ENCODE data around the gene ZNF414.

Gene ZNF414

GRCh38 chr19:8473648-8474476 lies 40.1 kb downstream of the ZNF414 start:
- no peak overlapping the region for H3K4me3 ChIP-seq (ENCODE audit: low read length)
- no peaks in the 10 kb centered on the region for H3K4me1 ChIP-seq (ENCODE audit: insufficient read depth, low read length)
- peaks cover 99% of the 10 kb centered on the region for H3K36me3 ChIP-seq (ENCODE audit: insufficient read depth, low read depth, low read length)
- H3K9me3 ChIP-seq (ENCODE audit: insufficient read depth, low read depth, low read length), result no peaks in the 10 kb centered on the region
- H3K9ac ChIP-seq (ENCODE audit: low read depth, low read length), result no peak overlapping the region
- H3K27me3 ChIP-seq (ENCODE audit: insufficient read depth, low read length), result no peaks in the 10 kb centered on the region
- no peak overlapping the region for H3K27ac ChIP-seq (ENCODE audit: low read length)

- H3K9ac ChIP-seq (ENCODE audit: low read depth, low read length), result no peak overlapping the region
- H3K27ac ChIP-seq (ENCODE audit: low read length), result no peak overlapping the region
- H3K36me3 ChIP-seq (ENCODE audit: insufficient read depth, low read depth, low read length), result peaks cover 100% of the 10 kb centered on the region
- H3K4me3 ChIP-seq (ENCODE audit: low read length), result no peak overlapping the region
- H3K9me3 ChIP-seq (ENCODE audit: insufficient read depth, low read depth, low read length), result no peaks in the 10 kb centered on the region
- H3K4me1 ChIP-seq (ENCODE audit: insufficient read depth, low read length), result no peaks in the 10 kb centered on the region
- H3K27me3 ChIP-seq (ENCODE audit: insufficient read depth, low read length), result no peaks in the 10 kb centered on the region
Observed at GRCh38 chr19:8469613-8470368, 44.2 kb downstream of the ZNF414 start.

GRCh38 chr19:8468761-8469373 lies 45.1 kb downstream of the ZNF414 start:
- no peaks in the 10 kb centered on the region for H3K27me3 ChIP-seq (ENCODE audit: insufficient read depth, low read length)
- H3K27ac ChIP-seq (ENCODE audit: low read length), result no peak overlapping the region
- no peaks in the 10 kb centered on the region for H3K4me1 ChIP-seq (ENCODE audit: insufficient read depth, low read length)
- H3K4me3 ChIP-seq (ENCODE audit: low read length), result no peak overlapping the region
- peaks cover 100% of the 10 kb centered on the region for H3K36me3 ChIP-seq (ENCODE audit: insufficient read depth, low read depth, low read length)
- H3K9ac ChIP-seq (ENCODE audit: low read depth, low read length), result no peak overlapping the region
- H3K9me3 ChIP-seq (ENCODE audit: insufficient read depth, low read depth, low read length), result no peaks in the 10 kb centered on the region

- Histone ChIP-seq H3K4me3 (ENCODE audit: low read length) (no peak overlapping the region), H3K27ac (ENCODE audit: low read length) (no peak overlapping the region), H3K9me3 (ENCODE audit: insufficient read depth, low read depth, low read length) (no peaks in the 10 kb centered on the region), H3K4me1 (ENCODE audit: insufficient read depth, low read length) (no peaks in the 10 kb centered on the region), H3K27me3 (ENCODE audit: insufficient read depth, low read length) (no peaks in the 10 kb centered on the region), H3K9ac (ENCODE audit: low read depth, low read length) (no peak overlapping the region), H3K36me3 (ENCODE audit: insufficient read depth, low read depth, low read length) (peaks cover 100% of the 10 kb centered on the region)
Observed at GRCh38 chr19:8468124-8468523, 45.8 kb downstream of the ZNF414 start.

GRCh38 chr19:8466018-8466417 lies 47.9 kb downstream of the ZNF414 start:
- Histone ChIP-seq H3K9me3 (ENCODE audit: insufficient read depth, low read depth, low read length) (no peaks in the 10 kb centered on the region), H3K27ac (ENCODE audit: low read length) (no peak overlapping the region), H3K27me3 (ENCODE audit: insufficient read depth, low read length) (no peaks in the 10 kb centered on the region), H3K4me1 (ENCODE audit: insufficient read depth, low read length) (peaks cover 6% of the 10 kb centered on the region), H3K36me3 (ENCODE audit: insufficient read depth, low read depth, low read length) (peaks cover 100% of the 10 kb centered on the region), H3K4me3 (ENCODE audit: low read length) (no peak overlapping the region), H3K9ac (ENCODE audit: low read depth, low read length) (no peak overlapping the region)

GRCh38 chr19:8463365-8463764 lies 50.6 kb downstream of the ZNF414 start:
- H3K36me3 ChIP-seq (ENCODE audit: insufficient read depth, low read depth, low read length), result peaks cover 99% of the 10 kb centered on the region
- H3K27ac ChIP-seq (ENCODE audit: low read length), result no peak overlapping the region
- H3K9ac ChIP-seq (ENCODE audit: low read depth, low read length), result no peak overlapping the region
- no peak overlapping the region for H3K4me3 ChIP-seq (ENCODE audit: low read length)
- no peaks in the 10 kb centered on the region for H3K9me3 ChIP-seq (ENCODE audit: insufficient read depth, low read depth, low read length)
- peaks cover 29% of the 10 kb centered on the region for H3K4me1 ChIP-seq (ENCODE audit: insufficient read depth, low read length)
- no peaks in the 10 kb centered on the region for H3K27me3 ChIP-seq (ENCODE audit: insufficient read depth, low read length)

GRCh38 chr19:8462571-8462970 lies 51.4 kb downstream of the ZNF414 start:
- Histone ChIP-seq H3K27ac (ENCODE audit: low read length) (no peak overlapping the region), H3K36me3 (ENCODE audit: insufficient read depth, low read depth, low read length) (peaks cover 99% of the 10 kb centered on the region), H3K9me3 (ENCODE audit: insufficient read depth, low read depth, low read length) (no peaks in the 10 kb centered on the region), H3K9ac (ENCODE audit: low read depth, low read length) (no peak overlapping the region), H3K27me3 (ENCODE audit: insufficient read depth, low read length) (no peaks in the 10 kb centered on the region), H3K4me1 (ENCODE audit: insufficient read depth, low read length) (peaks cover 37% of the 10 kb centered on the region), H3K4me3 (ENCODE audit: low read length) (no peak overlapping the region)

GRCh38 chr19:8461891-8462290 lies 52.1 kb downstream of the ZNF414 start:
- Histone ChIP-seq H3K4me1 (ENCODE audit: insufficient read depth, low read length) (peaks cover 41% of the 10 kb centered on the region), H3K9me3 (ENCODE audit: insufficient read depth, low read depth, low read length) (no peaks in the 10 kb centered on the region), H3K9ac (ENCODE audit: low read depth, low read length) (no peak overlapping the region), H3K27ac (ENCODE audit: low read length) (no peak overlapping the region), H3K4me3 (ENCODE audit: low read length) (no peak overlapping the region), H3K27me3 (ENCODE audit: insufficient read depth, low read length) (no peaks in the 10 kb centered on the region), H3K36me3 (ENCODE audit: insufficient read depth, low read depth, low read length) (peaks cover 99% of the 10 kb centered on the region)

- Histone ChIP-seq H3K9me3 (ENCODE audit: insufficient read depth, low read depth, low read length) (no peaks in the 10 kb centered on the region), H3K27me3 (ENCODE audit: insufficient read depth, low read length) (no peaks in the 10 kb centered on the region), H3K4me1 (ENCODE audit: insufficient read depth, low read length) (peaks cover 41% of the 10 kb centered on the region), H3K27ac (ENCODE audit: low read length) (no peak overlapping the region), H3K9ac (ENCODE audit: low read depth, low read length) (no peak overlapping the region), H3K4me3 (ENCODE audit: low read length) (no peak overlapping the region), H3K36me3 (ENCODE audit: insufficient read depth, low read depth, low read length) (peaks cover 99% of the 10 kb centered on the region)
Observed at GRCh38 chr19:8461376-8461775, 52.6 kb downstream of the ZNF414 start.

- Histone ChIP-seq H3K27ac (ENCODE audit: low read length) (no peak overlapping the region), H3K36me3 (ENCODE audit: insufficient read depth, low read depth, low read length) (peaks cover 99% of the 10 kb centered on the region), H3K4me1 (ENCODE audit: insufficient read depth, low read length) (peaks cover 43% of the 10 kb centered on the region)
Observed at GRCh38 chr19:8460516-8461298, 53.3 kb downstream of the ZNF414 start.

More at GRCh38 chr19:8460516-8461298, 53.3 kb downstream of the ZNF414 start:
- Histone ChIP-seq H3K9ac (ENCODE audit: low read depth, low read length) (no peak overlapping the region), H3K27me3 (ENCODE audit: insufficient read depth, low read length) (no peaks in the 10 kb centered on the region), H3K4me3 (ENCODE audit: low read length) (no peak overlapping the region), H3K9me3 (ENCODE audit: insufficient read depth, low read depth, low read length) (no peaks in the 10 kb centered on the region)
